ENCODE measurements around the gene TEX44.
"Not testable (repeated sequence)": the region's sequence is repeated elsewhere in the genome, so short reads cannot be mapped to it uniquely, and the experiment has no call there.

TEX44 gene

DNA sequence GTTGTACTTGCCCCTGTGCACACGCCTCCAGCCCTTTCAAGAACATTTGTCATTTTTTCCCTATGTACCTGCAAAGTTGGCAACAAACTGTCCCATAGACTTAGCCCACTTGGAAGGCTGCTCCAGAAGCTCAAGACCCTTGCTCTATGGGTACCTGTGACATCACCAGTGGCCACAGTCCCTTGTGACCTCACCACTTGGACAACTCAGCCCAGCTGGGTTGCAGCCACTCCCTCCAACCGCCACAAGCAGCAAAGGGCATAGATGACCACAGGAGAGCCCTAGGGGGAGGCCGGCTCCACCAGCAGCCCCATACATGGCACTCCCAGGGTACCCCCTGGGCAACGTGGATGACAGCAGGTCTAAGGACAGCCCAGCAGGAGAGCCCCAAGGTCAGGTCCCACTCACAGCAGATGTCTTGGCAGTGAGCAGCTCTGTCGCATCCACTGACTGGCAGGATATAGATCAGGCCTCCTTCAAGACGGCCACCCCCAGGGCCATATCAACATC, at the start of gene TEX44:
TSS of gene TEX44 (plus strand) at position 229 of the 510 bp plus-strand sequence. CDS start at position 317, 88 bp downstream.
- no peak for DNase-seq (ENCODE audit: low read depth in 2 of 2)

DNA sequence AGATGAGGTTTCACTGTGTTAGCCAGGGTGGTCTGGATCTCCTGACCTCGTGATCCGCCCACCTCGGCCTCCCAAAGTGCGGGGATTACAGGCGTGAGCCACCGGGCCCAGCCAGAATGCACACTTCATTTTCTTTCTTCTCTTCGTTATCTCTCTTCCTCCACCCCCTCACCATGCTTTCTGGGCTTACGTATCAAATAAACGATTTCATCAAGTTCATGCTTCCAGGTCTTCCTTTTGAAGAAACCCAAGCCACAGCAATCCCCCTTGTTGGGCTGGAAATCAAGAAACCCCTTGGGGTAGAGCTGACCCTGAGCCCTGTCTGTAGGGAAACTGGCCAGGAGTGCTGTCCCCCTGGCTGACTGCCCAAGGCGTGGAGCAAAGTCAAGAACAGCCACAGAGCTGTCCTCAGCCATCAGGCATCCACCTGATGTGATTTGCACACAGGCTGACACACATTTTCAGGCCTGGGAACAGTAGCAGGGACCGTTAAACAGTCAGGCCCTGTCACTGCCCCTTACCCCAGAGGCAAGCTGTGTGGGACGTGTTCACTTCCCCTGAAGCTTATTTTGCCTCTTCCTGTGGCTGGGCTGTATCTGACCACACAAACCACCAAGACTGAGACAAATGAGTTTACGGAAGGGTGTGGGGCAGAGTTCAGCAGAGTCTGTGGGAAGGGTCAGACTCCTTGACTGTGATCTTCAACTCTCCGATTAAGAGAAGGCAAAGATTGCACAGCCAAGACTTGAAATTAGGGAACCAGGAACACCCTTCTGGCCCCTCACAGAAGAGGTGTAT, 47.4 kb upstream of the TEX44 start:
- peak; percentile 44 to 46 for DNase-seq (ENCODE audit: low read depth in 2 of 2)

DNA sequence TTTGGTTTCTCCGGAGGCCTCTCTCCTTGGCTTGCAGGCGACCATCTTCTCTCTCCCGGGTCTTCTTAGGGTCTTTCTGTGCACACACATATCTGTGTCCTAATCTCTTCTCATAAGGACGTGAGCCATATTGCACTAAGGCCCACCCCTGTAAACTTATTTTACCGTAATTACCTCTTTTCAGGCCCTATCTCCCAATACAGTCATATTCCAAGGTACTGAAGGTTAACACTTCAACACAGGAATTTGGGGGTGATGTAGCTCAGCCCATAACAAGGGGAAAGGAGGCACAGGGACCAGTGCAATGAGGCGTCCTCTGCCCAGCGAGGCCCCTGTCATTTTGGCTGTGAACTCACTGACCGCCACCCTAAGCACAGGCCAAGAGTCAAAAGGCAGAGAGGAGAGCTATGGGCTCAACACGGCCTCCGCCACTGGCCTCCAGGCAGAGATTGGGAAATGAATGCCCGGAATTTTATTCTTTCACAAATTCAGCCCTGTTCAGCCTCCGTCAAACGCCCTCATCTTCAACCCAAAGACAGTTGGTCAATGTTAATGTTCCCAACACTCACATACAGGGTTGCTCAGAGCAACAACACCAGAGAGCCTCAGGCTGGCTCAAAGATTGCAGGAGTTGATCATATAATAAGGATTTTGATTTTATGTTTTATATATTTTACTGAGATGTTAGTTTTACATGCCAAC, 46.5 kb upstream of the TEX44 start:
- DNase-seq (ENCODE audit: low read depth in 2 of 2) = no peak

DNA sequence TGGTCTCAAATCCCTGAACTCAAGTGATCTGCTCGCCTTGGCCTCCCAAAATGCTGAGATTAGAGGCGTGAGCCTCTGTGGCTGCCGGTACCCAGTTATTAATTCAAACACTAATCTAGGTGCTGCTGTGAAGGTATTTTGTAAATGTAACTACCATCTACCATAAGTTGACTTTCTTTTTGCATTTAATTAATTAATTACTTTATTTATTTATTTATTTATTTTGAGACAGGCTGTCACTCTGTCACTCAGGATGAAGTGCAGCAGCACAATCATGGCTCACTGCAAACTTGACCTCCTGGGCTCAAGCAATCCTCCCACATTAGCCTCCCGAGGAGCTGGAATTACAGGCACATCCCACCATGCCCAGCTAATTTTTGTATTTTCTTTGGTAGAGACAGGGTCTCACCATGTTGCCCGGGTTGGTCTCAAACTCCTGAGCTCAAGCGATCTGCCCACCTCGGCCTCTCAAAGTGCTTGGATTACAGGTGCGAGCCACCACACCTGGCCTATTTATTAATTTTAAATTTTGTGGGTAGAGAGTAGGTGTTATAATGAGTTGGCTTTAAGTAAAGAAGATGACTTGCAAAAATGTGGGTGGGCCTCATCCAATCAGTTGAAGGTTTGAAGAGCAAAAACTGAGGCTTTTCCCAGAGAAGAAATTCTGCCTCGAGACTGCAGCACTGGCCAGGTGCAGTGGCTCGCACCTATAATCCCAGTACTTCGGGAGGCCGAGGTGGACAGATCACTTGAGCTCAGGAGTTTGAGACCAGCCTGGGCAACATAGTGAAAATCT, 45.2 kb upstream of the TEX44 start:
- no peak for DNase-seq (ENCODE audit: low read depth in 2 of 2)

DNA sequence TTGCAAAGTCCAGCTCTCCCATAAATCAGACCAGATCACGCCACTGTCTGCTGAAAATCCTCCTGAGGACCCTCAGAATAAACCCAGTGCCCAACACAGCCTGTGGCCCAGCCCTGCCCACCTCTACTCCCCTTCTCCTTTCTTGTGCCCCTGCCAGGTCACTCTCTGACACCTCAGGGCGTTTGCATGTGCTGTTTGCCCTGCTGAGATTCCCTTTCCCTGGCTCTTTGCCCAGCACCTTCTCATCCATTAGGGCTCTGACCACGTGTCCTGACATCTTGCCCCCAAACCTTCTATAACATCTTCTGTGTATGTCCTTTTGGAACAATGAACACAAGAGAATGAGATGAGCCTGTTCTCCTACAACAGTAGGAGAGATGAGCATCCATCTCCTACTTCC, 43.9 kb upstream of the TEX44 start:
- DNase-seq (ENCODE audit: low read depth in 2 of 2) = no peak

DNA sequence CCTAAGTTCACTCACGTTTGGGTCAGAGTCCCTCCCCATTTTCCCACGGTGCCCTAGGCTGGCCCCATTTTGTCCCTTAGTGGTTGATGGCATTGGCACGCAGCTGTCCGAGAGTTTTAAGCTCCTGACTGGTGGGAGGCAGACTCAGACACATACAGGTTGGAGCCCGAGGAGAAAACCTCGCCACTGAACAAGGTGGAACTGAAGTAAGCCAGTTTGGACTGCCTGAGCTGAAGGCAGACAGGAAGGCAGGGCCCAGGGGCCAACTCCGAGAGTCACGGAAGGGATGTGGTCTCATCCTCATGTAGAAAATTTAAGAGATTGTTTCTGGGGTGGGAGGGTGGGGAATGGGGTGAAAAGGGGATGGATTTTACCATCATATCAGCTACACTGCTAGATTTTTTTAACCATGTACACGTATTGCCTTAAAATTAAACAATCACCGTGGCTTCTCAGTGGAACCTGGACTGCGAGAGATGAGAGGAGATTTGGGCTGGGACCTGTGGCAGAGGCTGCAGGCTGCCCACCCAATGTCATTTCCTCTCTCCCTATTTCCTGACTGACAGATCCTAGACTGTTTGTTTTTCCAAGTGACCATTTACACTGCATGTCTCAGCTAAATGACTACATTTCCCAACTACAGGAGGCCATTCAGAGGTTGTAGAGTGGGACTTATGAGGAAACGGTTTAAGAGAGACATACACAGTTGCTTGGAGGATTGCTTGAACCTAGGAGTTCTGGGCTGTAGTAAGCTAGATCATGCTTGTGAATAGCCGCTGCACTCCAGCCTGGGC, 43.0 kb upstream of the TEX44 start:
- no peak for DNase-seq (ENCODE audit: low read depth in 2 of 2)

DNA sequence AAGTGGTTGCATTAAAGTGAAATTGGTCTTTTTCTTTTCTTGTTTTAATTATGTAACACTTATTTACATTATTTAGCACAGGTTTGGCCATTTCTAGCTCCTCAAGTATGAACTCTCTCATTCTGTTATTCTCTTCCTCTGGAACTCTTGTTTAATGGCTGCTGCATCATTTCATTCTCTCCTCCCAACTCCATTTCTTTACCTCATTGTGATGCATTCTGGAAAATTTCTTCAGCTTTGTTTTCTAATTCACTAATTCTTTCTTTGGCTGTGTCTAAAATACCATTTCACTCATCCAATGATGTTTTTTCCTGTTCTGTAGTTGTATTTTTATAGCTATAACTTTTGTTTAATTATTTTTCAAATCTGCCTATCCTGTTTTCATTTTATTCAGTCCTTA, 39.9 kb upstream of the TEX44 start:
- DNase-seq (ENCODE audit: low read depth in 2 of 2) = no peak

DNA sequence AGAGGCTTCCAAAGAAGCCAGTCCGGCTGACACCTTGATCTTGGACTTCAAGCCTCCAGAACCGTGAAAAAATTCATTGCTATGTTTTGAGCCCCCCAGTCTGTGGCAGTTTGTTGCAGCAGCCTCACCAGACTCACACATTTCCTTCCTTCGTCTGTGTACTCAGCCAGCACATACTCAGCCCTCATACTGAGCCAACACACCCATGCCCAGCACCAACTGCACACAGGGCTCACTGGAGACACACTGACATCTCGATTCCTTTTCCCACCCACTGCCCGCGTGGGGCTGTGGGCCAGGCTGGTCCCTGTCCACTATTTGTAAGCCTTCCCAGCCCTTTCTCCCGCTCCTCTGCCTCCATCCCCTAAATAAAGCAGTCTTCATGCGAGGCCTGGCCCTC, 38.3 kb upstream of the TEX44 start:
- DNase-seq (ENCODE audit: low read depth in 2 of 2) = no peak

DNA sequence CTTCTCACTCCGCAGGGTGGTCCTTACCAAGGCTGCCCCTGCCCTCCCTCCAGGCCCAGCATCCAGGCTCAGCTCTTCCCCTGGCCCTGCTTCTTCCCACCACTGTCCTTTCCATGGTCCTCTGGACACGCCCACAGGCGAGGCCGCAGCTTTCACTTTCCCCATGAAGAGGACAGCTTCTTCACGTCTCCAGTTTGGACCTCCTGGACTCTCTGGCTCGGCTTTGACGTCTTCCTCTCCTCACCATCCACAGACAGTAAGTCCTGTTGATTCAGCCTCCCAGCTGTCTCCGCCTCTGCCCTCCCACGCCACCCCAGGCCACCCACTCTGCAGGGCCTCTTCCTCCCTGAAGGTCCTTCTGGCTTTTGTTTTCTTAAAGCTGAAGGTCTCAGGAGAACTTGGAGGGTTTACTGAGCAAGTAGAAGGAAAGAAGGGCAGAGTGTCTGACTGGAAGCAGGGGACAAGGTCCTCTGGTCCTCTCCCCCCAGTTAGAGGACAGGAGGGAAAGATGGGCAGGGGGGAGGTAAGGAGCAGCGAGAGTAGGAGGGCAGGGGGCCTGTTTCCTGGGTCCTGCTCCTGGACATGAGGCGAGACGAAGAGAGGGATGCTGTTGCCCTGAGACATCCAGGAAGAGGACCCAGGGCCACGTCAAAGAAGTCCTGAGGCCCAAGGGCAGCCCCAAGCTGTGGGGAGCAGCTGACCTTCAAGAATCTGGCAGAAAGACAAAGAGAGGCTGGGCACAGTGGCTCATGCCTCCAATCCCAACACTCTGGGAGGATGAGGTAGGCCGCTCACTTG, 37.7 kb upstream of the TEX44 start:
- DNase-seq (ENCODE audit: low read depth in 2 of 2) = no peak

DNA sequence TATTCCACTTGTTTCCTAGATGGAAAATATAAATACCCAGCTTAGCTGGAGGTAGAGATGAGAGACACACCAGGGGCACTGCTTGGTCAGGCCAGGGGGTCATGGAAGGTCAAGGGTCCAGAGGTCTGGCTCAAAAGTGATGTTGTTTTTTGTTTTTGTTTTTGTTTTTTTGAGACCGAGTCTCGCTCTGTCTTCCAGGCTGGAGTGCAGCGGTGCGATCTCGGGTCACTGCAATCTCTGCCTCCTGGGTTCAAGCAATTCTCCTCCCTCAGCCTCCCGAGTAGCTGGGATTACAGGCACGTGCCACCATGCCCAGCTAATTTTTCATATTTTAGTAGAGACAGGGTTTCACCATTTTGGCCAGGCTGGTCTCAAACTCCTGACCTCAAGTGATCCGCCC, 36.2 kb upstream of the TEX44 start:
- not testable (repeated sequence) for DNase-seq (ENCODE audit: low read depth in 2 of 2)

DNA sequence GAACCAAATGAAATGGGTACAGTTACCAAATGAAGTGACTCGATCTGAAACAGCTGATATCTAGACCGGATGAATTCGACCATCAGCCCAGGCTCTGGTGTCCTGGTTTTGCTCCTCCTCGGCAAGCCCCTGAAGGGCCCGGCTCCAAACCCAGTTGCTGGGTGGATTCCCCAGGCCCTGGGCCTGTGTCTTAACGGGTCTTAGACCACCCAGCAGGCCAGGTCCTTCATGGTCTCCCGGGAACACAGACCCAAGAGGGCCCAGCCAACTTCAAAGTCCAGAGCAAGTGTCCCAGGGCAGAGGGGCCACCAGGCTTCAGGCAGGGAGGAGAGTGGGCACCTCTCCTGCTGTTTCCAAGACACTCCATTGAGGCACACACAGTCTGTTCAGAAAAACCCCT, 35.7 kb upstream of the TEX44 start:
- no peak for DNase-seq (ENCODE audit: low read depth in 2 of 2)

DNA sequence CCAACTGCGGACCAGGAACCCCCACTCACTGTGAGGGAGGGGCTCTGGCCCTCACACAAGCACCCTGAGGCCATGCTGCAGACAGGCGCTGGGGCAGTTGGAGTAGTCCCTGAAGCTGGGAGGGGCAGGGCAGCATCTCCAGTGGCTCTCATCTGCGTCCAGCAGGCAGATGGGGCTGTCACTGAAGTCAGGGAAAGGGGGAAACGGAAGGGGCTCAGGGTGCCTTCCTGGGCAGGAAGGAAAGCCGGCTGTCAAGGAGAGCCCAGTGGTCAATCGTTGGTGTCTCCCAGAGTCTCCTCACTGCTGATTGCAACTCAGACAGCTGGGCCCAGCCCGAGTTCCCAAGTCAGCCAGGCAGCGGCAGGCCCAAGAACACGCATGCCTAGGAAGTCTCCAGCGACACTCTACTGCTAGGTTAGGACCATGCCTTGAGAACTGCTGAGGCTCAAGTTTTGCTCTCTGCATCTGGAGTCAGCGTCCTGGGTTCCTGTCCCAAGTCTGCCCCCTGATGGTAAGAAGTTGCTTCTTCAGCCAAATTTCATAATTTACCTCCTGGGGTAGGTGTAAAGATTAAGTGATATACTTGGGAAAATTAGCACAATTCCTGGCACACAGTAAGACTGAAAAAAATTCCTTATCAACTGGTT, 35.0 kb upstream of the TEX44 start:
- DNase-seq (ENCODE audit: low read depth in 2 of 2) = no peak

DNA sequence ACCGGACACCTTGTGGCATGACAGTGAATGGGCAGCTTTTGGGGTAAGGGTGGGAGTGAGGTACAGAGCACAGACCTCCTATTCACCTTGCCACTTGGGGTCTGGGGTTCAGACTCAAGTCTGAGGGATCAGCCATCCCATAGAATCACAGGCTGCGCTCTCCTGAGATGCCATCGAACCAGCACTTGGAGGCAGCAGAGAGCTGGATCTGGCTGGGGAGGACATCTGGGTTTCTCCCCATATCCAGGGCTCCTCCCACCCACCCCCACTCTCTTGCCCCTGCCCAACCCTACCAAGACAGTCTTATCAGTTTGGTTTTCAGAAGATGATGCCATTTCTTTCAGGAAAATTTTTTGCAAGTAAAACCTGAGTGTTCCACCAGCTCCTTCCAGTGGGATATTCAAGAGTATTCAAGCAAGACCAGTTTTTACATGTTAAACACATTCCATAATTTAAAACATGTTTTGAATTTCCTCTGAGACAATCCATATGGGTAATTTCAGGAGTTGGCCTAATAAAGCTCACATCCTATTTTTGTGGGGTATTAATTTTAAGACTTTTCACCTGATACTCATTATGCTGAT, 29.2 kb upstream of the TEX44 start:
- DNase-seq (ENCODE audit: low read depth in 2 of 2) = peak; percentile 30 to 34

DNA sequence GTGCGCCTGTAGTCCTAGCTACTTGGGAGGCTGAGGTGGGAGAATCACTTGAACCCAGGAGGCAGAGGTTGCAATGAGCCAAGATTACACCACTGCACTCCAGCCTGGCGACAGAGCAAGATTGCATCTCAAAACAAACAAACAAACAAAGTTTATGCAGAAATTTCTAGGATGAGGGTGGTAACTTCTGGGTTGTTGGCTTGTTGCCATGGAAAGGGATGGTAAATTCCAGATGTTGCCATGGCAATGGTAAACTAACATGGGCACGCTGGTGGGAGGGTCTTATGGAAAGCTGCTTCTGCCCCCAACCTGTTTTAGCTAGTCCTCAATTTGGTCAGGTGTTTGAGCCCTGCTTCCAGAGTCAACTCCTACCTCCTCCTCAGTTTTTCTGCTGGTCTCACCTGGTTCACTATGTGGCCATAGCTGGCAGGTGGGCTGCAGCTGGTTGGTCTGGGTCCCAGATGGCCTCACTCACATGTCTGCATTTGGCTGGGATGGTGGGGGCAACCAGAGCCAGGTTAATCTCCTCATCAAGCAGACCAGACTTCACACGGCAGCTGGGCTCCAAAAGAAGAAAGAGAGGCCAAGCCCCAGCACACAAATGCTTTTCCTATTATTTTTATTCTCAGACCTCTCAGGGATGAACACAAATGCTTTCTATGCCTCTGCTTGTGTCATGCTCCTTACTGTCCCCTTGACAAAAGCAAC, 26.6 kb upstream of the TEX44 start:
- no peak for DNase-seq (ENCODE audit: low read depth in 2 of 2)

DNA sequence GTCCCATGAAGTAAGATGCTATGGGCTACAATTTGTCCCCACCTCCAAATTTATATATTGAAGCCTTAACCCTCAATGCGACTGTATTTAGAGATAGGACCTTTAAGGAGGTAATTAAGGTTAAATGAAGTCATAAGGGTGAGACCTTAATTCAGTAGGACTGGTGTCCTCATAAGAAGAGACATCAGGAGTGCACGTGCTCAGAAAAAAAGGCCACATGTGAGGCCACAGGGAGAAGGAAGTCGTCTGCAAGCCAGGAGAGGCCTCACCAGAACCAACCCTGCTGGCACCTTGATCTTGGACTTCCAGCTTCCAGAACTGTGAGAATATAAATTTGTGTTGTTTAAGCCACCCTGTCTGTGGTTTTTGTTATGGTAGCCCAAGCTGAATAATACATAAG, 25.5 kb upstream of the TEX44 start:
- no peak for DNase-seq (ENCODE audit: low read depth in 2 of 2)

DNA sequence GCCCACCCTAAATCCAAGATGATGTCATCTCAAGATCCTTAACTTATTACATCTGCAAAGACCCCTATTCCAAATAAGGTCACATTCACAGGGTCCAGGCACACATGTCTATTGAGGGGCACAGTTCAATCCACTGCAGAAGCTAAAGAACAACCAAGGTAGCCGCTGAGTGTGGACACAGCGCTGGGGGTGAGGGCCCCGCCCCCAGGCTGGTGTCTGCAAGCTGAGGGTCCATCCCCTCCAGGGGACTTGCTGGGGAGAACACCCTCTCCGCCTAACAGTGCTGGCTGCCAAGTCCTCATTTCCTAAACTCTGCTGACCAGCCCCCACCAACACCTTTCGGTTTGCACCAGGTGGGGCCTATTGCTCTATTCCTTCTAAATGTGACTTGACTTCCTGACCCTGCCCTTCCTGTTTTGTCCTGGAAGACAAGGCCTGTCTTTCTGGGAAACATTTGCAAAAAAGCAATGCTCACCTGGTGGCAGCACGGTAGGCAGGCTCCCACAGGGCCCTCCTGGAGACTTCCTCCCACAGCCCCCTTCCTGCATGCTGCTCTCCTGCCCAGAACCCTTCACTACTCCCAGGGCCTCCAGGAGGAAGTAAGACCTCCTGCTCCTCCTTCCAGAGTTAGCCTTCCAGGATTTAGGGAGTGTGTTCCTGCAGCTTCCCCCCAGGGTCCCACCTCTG, 24.4 kb upstream of the TEX44 start:
- no peak for DNase-seq (ENCODE audit: low read depth in 2 of 2)

DNA sequence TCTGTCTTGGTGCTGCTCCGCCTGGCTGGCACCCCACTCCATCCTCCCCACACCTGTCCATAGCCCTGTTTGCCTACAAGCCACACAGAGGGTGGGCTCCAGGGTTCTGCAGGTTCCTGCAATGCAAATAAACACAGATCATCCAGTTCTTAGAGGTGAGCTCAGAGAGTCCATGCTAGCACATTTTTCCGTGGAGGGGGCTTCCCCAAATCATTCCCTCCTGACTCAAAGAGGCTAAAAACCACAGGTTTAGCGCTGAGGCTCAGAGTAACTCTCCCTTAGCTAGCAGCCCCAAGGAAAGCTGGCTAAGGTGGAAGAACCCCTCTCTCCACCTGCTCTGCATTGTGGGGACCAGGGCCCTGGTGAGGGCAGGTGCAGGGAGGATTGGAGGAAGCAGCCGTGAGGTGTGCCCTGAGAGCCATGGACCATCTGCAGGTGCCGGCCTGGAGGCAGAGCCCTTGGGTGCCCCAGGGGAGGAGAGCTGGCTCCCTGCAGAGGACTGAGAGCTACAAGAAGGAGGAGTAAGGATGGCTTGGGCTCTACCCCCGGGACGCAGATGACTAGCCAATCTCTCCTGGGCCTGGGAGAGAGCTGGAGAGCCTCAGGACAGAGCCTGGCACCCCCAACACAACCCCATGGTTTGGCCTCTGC, 23.8 kb upstream of the TEX44 start:
- no peak for DNase-seq (ENCODE audit: low read depth in 2 of 2)

DNA sequence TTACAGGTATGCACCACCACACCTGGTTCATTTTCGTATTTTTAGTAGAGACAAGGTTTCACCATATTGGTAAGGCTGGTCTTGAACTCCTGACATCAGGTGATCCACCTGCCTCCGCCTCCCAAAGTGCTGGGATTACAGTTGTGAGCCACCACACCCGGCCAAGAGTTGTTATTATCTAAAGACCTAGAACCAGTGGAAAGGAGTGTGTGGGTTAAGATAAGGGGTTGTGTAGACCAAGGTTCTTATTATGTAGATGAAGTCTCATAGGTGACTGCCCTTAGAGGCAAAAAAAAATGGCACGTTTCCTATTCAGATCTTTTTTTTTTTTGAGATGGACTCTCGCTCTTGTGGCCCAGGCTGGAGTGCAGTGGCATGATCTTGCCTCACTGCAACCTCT, 21.7 kb upstream of the TEX44 start:
- not testable (repeated sequence) for DNase-seq (ENCODE audit: low read depth in 2 of 2)
